Stomach (tissue), 4 donors: ENCODE results near the gene FGA.

ENCODE experiments used
- CTCF ChIP-seq, 7 experiments: fragments of 450-650 bp in 4 of 7; fragments of 200-600 bp in 3 of 7; sonication (generic) in 3 of 7; IDR thresholded peaks; one replicate each; pipeline ENCODE4 v1.5.1; 2016 to 2019; ENCODE audit warnings: antibody characterized with exemption in 7 of 7, control low read depth in 2 of 7, mild to moderate bottlenecking in 1 of 7
- POLR2A ChIP-seq, 4 donors: fragments of 450-650 bp; IDR thresholded peaks; one replicate each; pipeline ENCODE4 v1.6.1; 2016; ENCODE audit warnings: antibody characterized with exemption in 4 of 4, control low read depth in 2 of 4, mild to moderate bottlenecking in 1 of 4, moderate library complexity in 1 of 4
- POLR2AphosphoS5 ChIP-seq, 3 donors: sonication (generic); formaldehyde crosslinking; IDR thresholded peaks; one replicate each; pipeline ENCODE4 v1.6.1; 2016; ENCODE audit warnings: antibody characterized with exemption in 3 of 3

DNA sequence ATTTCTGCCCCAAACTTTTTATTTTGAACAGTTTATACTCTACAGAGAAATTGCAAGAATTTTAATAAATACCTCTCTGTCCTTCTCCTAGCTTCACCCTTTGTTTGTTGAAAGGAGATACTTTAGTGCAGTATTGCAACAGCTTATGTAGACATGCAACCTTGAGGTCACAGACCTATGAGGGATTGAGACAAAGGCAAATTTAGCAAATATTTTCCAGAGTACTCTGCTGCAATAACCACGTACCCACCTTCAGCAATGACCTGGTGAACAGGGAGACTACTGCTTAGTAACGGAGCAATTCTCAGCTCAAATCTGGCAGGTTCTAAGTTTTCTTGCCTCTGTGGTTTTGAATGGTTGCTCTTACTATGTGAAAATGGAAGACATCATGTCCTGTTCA, 13.2 kb downstream of the FGA start:
- TF ChIP-seq CTCF (IDR thresholded peaks at IDR 0.05) (no peak), POLR2AphosphoS5 (IDR thresholded peaks at IDR 0.05) (no peak), POLR2A (IDR thresholded peaks at IDR 0.05) (no peak)
